GM21786 (cell line): ENCODE results near the gene LIN37.
A peak's percentile ranks its signal among the peaks of the same experiment; 100 is the strongest.

ENCODE experiments used
- ATAC-seq: cut with Tn5 transposase; IDR thresholded peaks from one replicate; pipeline ENCODE4 v1.9.1; 2021; ENCODE audit not compliant: unreplicated experiment

LIN37 gene

GRCh38 chr19:35734273-35734672 is 14.1 kb upstream of the LIN37 start:
- no peak for ATAC-seq

GRCh38 chr19:35734889-35735288 is 13.5 kb upstream of the LIN37 start:
- no peak for ATAC-seq

GRCh38 chr19:35736913-35737886 is 11.2 kb upstream of the LIN37 start:
- ATAC-seq: no peak

- no peak for ATAC-seq
These were observed 10.1 kb upstream of the LIN37 start for GRCh38 chr19:35738021-35738886.

GRCh38 chr19:35738887-35739229 is 9.5 kb upstream of the LIN37 start:
- no peak for ATAC-seq

GRCh38 chr19:35739275-35740107 is 8.9 kb upstream of the LIN37 start:
- no peak for ATAC-seq

DNA sequence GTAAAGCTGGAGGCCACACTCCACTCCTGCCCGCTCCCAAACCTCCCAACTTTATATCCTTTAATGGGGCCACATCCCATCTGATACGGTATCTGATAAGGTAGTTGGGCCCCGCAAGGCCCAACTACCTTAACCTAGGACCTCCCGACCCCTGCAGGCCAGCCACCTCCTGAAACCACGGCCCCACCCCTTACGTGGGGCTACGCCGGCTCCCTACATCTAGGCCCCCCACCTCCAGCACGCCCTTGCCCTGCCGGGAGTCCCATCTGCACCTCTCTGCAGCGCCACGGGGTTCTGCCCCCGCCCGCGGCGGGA is 8.3 kb upstream of the LIN37 start:
- ATAC-seq: peak; percentile 4

- ATAC-seq: peak; percentile 47
These were observed 7.8 kb upstream of the LIN37 start for GRCh38 chr19:35740423-35741202.

DNA sequence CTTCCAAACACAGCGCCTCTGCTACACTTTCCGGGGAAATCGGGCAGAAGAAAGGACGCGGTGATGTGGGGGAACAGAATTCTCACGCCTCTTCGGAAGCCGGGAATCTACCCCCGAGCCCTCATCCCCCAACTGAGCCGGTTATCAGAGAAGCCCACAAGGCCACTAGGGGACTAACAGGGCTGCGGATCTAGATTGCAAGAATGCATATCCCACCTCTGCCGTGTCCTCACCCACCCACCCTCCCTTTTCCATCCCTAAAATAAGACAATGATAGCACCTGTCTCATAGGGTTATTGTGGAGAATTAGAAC is 7.2 kb upstream of the LIN37 start:
- ATAC-seq: no peak

GRCh38 chr19:35742121-35742724 is 6.2 kb upstream of the LIN37 start, which contains the start of gene IGFLR1:
Gene IGFLR1, minus strand, starts transcription at chr19:35742452. Its CDS starts 1,272 bp downstream, at chr19:35741180.
- ATAC-seq: no peak

DNA sequence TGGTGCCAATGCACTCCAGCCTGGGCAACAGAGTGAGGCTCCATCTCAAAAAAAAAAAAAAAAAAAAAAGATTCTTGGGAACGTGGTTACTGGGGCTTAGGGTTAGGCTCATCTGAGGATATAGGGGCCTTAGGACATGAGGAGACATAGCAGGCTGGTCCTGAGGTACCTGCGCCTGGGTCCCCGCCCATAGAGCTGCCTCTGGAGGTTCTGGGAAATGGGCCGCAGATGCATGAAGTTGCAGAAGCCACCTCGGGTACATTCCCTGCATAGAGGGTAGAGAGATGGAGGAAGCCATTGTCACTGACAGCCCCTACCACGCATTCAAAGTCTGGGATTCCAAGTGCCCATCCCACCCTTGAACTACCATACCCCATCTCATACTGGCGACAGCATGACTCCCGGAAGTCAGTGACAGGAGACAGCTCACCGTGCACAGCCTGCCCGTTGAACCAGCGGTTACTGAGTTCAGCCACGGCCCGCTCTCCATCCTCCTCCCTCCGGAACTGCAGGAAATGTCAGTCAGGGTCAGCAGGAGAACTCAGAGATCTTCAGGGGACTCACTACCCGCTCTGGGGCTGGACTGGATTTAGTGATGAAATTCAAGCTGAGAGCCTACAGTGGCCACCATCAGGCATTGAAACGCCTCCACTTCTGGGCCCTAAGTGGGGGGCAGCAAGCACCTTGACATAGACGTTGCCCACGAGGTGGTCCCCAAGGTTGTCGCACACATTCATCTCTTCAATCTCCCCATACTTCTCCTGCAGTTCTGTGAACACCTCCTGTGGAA is 4.5 kb upstream of the LIN37 start:
- ATAC-seq: no peak

- ATAC-seq: no peak
These were observed 3.7 kb upstream of the LIN37 start for GRCh38 chr19:35744430-35745327.

- peak; percentile 47 for ATAC-seq
These were observed 2.9 kb upstream of the LIN37 start, which contains the start of the genes PSENEN and U2AF1L4 for GRCh38 chr19:35745328-35746086. Gene PSENEN, plus strand, starts transcription at chr19:35745651. Its CDS starts 280 bp downstream, at chr19:35745931. Gene U2AF1L4, minus strand, starts transcription at chr19:35745418. Its CDS starts 27 bp downstream, at chr19:35745391.

DNA sequence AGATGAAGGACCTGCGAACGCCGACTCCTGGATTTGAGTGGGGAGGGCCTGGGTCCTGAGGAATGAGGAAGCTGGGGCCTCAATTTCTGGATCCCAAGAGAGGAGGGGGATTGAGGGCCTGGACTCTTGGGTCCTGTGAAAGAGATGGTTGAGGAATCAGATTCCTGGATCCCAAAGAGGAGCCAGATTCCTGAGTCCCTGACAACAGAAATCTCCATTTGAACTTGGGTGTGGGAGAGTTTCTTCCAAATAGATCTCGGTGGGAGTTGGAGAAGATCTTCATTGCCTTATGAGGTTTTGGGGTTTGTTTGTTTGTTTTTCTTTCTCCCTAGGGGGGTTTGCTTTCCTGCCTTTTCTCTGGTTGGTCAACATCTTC is 2.3 kb upstream of the LIN37 start:
- ATAC-seq: no peak

DNA sequence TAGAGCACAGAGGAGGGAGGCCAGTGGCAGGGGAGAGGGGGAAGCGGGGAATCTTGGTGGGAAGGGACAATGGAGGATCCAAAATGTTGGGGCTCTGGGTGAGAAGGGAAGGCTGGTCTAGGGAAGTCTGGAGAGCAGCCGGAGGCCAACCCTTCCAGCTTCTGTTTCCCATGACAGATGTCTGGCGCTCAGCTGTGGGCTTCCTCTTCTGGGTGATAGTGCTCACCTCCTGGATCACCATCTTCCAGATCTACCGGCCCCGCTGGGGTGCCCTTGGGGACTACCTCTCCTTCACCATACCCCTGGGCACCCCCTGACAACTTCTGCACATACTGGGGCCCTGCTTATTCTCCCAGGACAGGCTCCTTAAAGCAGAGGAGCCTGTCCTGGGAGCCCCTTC is 1.8 kb upstream of the LIN37 start:
- no peak for ATAC-seq

DNA sequence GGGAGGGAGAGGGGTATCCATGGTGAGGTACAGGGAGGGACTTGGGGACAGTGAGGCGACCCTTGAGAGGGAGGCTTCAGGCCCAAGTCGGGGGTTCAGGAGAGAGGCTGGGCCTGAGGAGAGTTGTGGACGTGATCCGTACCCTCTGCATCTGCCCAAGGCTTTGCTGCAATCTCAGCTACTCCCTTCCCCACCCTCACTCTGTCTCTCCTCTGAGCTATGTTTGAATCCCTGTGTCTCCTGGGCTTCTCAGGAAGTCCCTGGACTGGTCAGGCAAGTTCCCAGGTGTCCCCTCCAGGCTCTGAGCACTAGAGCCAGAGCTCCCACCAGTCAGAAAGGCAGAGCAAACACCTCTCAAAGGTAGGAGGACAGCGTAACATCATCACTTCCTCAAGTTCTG is 1.8 kb downstream of the LIN37 start:
- no peak for ATAC-seq
